ENCODE results near the gene DNAH3. TPM values are rescaled to one million over a fixed set of nuclear protein-coding genes. Genes with fewer than 3 reads are reported as not detected.

DNAH3 gene
- total and polyA plus RNA-seq, 2 of the 13 experiments (the other 11 are each of a cell fraction or from before 2014, with no cell fraction given), result 0.07 to 0.08 TPM

DNA sequence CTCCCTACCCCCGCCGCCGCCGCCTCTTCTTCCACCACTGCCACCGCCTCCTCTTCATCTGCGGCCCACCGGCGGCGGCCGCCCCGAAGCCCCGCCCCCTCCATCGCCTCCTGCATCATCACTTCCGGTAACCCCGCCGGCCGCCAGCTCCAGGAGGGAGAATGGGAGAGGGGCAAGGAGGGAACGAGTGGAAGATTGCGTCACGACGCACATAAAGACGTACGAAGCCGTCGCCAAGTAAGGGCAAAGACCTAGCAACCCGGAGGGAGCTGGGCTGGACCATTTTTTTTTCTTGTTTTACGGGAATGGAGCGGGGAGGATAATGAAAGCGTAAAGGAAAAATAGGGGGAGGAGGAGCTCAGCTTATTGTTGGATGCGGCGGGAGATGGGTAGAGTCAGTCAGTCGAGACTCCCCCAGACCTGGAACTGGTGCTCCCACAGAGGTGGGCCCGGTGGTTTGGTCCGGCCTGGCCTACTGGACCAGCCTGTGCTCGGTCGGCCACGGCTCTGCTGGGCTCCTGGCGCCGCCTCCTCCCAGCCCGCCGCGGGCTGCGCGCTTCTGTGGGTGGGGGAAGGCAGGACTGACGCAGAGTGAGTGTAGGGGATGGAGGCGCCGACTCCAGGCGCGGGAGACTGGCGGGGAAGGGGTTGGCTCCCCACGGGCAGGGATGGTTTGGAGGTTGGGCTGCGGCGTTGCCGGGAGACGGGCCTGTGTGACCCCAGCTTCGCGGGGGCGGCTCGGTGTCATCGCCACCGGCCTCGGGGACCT lies 250.2 kb downstream of the DNAH3 start, which contains the start of the genes DCUN1D3 and LYRM1 (continued):
- TF ChIP-seq ATRX (CRISPR knock-in tag; IDR thresholded peaks at IDR 0.05; ENCODE audit: borderline replicate concordance) (no peak), ZNF644 (CRISPR knock-in tag; IDR thresholded peaks at IDR 0.05; ENCODE audit: low read depth) (no peak), ZNF510 (CRISPR knock-in tag; IDR thresholded peaks at IDR 0.05; ENCODE audit: low read depth) (peak; percentile 73), TEAD2 (CRISPR knock-in tag; IDR thresholded peaks at IDR 0.05) (no peak), ZNF331 (CRISPR knock-in tag; IDR thresholded peaks at IDR 0.05) (peak; percentile 68), SMAD3 (CRISPR knock-in tag; IDR thresholded peaks at IDR 0.05) (peak; percentile 57), ZNF317 (CRISPR knock-in tag; IDR thresholded peaks at IDR 0.05) (0 out of 2 replicates have a peak, but pooled peaks have one; percentile 91), STAT5B (CRISPR knock-in tag; IDR thresholded peaks at IDR 0.05) (peak; percentile 65; the same call in 1 of the 2 replicates), GLI4 (CRISPR knock-in tag; IDR thresholded peaks at IDR 0.05; ENCODE audit: borderline replicate concordance) (peak; percentile 94), MXD4 (CRISPR knock-in tag; IDR thresholded peaks at IDR 0.05) (no peak; the same call in 1 of the 2 replicates), ZNF549 (CRISPR knock-in tag; IDR thresholded peaks at IDR 0.05) (no peak), ZNF496 (CRISPR knock-in tag; IDR thresholded peaks at IDR 0.05; ENCODE audit: insufficient replicate concordance) (no peak), ARID2 (CRISPR knock-in tag; IDR thresholded peaks at IDR 0.05; ENCODE audit: borderline replicate concordance) (0 out of 2 replicates have a peak, but pooled peaks have one; percentile 83)
- TF ChIP-seq, protein P1, sequence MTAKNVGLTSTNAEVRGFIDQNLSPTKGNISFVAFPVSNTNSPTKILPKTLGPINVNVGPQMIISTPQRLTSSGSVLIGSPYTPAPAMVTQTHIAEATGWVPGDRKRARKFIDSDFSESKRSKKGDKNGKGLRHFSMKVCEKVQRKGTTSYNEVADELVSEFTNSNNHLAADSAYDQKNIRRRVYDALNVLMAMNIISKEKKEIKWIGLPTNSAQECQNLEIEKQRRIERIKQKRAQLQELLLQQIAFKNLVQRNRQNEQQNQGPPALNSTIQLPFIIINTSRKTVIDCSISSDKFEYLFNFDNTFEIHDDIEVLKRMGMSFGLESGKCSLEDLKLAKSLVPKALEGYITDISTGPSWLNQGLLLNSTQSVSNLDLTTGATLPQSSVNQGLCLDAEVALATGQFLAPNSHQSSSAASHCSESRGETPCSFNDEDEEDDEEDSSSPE (CRISPR knock-in tag; IDR thresholded peaks at IDR 0.05), result peak; percentile 82
- TF ChIP-seq, protein P2, sequence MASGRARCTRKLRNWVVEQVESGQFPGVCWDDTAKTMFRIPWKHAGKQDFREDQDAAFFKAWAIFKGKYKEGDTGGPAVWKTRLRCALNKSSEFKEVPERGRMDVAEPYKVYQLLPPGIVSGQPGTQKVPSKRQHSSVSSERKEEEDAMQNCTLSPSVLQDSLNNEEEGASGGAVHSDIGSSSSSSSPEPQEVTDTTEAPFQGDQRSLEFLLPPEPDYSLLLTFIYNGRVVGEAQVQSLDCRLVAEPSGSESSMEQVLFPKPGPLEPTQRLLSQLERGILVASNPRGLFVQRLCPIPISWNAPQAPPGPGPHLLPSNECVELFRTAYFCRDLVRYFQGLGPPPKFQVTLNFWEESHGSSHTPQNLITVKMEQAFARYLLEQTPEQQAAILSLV (CRISPR knock-in tag; IDR thresholded peaks at IDR 0.05; ENCODE audit: borderline replicate concordance), result peak; percentile 80; the same call in 1 of the 2 replicates
- TF ChIP-seq, protein P3, sequence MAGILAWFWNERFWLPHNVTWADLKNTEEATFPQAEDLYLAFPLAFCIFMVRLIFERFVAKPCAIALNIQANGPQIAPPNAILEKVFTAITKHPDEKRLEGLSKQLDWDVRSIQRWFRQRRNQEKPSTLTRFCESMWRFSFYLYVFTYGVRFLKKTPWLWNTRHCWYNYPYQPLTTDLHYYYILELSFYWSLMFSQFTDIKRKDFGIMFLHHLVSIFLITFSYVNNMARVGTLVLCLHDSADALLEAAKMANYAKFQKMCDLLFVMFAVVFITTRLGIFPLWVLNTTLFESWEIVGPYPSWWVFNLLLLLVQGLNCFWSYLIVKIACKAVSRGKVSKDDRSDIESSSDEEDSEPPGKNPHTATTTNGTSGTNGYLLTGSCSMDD (CRISPR knock-in tag; IDR thresholded peaks at IDR 0.05), result no peak
- TF ChIP-seq, protein P4, sequence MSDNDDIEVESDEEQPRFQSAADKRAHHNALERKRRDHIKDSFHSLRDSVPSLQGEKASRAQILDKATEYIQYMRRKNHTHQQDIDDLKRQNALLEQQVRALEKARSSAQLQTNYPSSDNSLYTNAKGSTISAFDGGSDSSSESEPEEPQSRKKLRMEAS (IDR thresholded peaks at IDR 0.05), result peak; percentile 66
- TF ChIP-seq, protein P5, sequence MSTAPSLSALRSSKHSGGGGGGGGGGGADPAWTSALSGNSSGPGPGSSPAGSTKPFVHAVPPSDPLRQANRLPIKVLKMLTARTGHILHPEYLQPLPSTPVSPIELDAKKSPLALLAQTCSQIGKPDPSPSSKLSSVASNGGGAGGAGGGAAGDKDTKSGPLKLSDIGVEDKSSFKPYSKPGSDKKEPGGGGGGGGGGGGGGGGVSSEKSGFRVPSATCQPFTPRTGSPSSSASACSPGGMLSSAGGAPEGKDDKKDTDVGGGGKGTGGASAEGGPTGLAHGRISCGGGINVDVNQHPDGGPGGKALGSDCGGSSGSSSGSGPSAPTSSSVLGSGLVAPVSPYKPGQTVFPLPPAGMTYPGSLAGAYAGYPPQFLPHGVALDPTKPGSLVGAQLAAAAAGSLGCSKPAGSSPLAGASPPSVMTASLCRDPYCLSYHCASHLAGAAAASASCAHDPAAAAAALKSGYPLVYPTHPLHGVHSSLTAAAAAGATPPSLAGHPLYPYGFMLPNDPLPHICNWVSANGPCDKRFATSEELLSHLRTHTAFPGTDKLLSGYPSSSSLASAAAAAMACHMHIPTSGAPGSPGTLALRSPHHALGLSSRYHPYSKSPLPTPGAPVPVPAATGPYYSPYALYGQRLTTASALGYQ (CRISPR knock-in tag; IDR thresholded peaks at IDR 0.05), result 0 out of 2 replicates have a peak, but pooled peaks have one; percentile 54
- TF ChIP-seq, protein P6, sequence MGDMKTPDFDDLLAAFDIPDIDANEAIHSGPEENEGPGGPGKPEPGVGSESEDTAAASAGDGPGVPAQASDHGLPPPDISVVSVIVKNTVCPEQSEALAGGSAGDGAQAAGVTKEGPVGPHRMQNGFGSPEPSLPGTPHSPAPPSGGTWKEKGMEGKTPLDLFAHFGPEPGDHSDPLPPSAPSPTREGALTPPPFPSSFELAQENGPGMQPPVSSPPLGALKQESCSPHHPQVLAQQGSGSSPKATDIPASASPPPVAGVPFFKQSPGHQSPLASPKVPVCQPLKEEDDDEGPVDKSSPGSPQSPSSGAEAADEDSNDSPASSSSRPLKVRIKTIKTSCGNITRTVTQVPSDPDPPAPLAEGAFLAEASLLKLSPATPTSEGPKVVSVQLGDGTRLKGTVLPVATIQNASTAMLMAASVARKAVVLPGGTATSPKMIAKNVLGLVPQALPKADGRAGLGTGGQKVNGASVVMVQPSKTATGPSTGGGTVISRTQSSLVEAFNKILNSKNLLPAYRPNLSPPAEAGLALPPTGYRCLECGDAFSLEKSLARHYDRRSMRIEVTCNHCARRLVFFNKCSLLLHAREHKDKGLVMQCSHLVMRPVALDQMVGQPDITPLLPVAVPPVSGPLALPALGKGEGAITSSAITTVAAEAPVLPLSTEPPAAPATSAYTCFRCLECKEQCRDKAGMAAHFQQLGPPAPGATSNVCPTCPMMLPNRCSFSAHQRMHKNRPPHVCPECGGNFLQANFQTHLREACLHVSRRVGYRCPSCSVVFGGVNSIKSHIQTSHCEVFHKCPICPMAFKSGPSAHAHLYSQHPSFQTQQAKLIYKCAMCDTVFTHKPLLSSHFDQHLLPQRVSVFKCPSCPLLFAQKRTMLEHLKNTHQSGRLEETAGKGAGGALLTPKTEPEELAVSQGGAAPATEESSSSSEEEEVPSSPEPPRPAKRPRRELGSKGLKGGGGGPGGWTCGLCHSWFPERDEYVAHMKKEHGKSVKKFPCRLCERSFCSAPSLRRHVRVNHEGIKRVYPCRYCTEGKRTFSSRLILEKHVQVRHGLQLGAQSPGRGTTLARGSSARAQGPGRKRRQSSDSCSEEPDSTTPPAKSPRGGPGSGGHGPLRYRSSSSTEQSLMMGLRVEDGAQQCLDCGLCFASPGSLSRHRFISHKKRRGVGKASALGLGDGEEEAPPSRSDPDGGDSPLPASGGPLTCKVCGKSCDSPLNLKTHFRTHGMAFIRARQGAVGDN (CRISPR knock-in tag; IDR thresholded peaks at IDR 0.05), result peak; percentile 91

Measured in HepG2 (cell line).